GM19372 (cell line): ENCODE data around the gene ZBTB24.
"Not testable (repeated sequence)": the region's sequence is repeated elsewhere in the genome, so short reads cannot be mapped to it uniquely, and the experiment has no call there.

ENCODE experiments used
- ATAC-seq: cut with Tn5 transposase; IDR thresholded peaks from one replicate; pipeline ENCODE4 v1.9.1; 2021; ENCODE audit warnings: mild to moderate bottlenecking, low read depth, moderate library complexity; ENCODE audit not compliant: unreplicated experiment

Gene ZBTB24

DNA sequence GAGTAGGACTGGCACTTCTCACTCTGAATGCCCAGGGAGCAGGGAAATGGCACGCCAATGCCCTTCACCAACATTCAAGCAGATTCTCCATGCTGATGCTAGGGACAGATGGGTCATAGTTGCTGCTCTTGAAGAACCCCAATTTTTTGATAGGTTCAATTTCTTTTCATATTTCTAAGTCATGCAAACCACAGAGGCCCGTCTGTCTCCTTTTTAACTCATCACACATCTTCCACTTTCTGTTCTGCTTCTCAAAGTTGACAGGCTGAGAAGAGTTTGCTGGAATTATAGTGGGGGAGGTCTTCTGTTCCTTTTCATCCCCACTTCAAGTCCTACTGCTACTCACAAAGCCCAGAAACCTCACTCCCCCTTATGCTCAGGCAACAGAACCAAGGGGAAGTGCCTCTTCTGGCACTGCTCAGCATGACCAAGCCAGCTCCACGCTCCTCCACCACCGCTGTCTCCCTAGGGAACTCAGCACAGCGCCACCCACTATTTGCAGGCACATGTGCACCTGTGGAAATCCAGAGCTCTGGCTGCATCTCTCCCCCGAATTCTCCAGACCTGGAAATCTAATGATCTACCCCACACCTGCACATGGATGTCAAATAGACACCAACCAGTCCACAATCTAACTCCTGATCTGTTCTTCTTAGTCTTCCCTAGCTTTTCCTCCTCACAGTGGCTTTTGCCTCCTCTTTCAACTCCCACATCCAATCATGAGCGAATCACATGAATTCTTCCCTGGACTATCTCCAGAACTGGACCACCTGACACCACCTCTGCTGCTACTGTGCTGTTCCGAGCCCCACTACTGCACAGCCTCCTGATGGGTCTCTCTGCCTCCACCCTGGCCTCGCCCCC lies 10.7 kb downstream of the ZBTB24 start:
- peak; percentile 46 for ATAC-seq

DNA sequence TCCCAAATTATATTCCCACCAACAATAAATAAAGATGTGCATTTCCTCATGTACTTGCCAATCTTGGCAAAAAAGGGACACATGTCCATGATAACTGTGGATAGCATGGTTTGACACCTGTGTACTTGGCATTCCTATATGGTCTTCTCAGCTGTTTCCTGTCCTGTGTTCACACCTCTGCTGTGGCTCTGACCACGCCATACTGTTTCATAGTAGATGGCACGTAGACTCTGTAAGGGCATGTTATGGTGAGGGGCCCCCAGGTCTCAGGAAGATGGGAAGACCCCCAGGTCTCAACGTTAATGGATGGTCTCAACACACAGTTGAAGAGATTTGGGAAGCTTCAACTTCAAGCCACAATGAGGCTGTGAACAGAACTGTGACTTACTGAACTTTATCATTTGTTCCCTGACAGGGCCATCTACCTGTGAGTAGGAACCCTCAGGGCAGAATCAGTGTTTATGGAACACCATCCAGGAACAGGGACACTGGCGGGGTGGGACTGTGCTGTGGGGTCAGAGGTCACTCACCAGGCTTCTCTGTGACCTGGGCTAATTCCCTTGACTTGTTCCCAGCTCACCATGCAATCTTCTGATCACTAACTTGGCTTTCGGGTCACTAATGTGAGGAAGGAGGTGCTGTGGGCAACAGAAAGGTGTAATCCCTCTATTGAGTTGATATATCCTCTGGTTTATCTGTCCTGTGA lies 11.8 kb downstream of the ZBTB24 start:
- no peak for ATAC-seq

DNA sequence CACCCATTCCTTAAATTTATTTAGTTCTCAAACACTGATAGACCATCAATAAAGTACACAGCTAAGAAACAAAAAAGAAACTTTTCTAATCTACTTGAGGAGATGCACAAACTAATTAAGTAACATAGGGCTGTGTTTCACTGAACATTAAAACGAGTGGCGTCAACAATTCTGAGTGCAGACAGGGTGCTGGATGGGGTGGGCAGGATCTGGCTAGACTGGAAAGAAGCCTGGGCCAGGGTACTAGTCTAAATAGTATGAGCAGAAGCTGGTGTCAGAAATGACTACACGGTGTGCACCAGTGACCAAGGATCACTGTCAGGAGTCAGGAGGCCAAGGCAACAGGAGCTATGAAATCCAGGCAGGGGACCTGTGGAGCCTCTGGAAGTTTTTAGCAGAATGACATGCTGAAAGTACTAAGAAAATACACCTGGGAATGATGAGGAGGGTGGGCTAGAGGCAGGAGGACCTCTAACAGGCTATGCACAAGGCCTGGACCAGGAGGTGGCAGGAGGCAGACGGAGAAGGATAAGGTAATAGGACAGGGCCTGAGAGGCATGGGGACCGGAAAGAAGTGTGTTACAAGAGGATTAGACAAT lies 13.3 kb downstream of the ZBTB24 start:
- no peak for ATAC-seq

GRCh38 chr6:109467696-109468095 lies 15.3 kb downstream of the ZBTB24 start:
- ATAC-seq: no peak

GRCh38 chr6:109466212-109466923 lies 16.7 kb downstream of the ZBTB24 start:
- no peak for ATAC-seq

DNA sequence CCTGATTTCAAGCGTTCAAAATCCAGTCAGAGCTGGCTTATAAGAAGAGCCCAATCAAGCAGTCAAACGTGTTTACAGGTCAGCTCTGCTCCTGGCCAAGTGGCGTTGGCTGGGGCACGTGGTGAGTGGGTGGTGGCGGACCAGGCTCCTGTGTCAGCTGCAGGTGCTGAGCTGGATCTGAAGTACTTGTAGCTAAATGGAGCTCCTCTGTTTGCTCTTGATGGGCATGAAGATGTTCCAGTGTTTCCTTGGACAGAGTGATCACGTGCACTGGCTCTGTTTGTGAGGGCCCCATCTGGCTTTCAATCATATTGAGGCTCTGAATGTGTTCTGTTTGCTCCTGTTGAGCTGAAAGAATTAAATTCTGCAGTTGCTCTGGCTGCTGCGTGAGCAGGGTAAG lies 17.2 kb downstream of the ZBTB24 start:
- no peak for ATAC-seq

GRCh38 chr6:109461733-109462526 lies 21.1 kb downstream of the ZBTB24 start:
- ATAC-seq: no peak

DNA sequence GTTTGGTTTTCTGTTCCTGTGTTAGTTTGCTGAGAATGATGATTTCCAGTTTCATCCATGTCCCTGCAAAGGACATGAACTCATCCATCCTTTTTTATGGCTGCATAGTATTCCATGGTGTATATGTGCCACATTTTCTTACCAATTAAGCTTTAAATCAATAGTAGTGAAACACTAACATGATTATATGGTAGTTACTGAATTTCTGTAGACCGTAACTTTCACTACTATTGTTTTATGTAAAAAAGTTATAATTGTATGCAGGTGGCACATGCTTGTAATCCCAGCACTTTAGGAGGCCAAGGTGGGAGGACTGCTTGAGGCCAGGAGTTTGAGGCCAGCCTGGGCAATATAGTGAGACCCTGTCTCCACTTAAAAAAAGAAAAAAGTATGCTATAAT lies 21.8 kb downstream of the ZBTB24 start:
- not testable (repeated sequence) for ATAC-seq

- no peak for ATAC-seq
Measured at GRCh38 chr6:109460161-109460829, 22.7 kb downstream of the ZBTB24 start.

GRCh38 chr6:109458774-109459531 lies 24.1 kb downstream of the ZBTB24 start:
- ATAC-seq: peak; percentile 27

DNA sequence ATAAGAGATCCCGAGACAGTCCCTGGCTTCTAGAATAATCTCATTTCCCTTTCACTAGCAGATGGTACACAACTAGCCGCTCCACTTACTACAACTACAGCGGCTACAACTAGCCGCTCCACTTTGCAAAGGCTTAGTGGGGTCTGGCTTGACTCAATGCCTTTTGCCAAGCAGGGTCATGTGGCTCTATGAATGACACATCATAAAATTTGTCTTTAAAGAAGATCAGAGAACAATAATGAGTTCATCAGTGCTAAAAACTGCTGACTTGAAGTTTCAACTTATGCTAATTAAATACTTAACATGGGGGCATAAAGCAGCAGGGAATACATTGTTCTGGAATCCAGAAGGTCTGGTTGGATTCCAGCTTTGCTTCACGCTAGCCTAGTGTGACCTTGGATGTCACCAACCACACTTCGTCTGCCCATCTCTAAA lies 25.4 kb downstream of the ZBTB24 start:
- no peak for ATAC-seq

DNA sequence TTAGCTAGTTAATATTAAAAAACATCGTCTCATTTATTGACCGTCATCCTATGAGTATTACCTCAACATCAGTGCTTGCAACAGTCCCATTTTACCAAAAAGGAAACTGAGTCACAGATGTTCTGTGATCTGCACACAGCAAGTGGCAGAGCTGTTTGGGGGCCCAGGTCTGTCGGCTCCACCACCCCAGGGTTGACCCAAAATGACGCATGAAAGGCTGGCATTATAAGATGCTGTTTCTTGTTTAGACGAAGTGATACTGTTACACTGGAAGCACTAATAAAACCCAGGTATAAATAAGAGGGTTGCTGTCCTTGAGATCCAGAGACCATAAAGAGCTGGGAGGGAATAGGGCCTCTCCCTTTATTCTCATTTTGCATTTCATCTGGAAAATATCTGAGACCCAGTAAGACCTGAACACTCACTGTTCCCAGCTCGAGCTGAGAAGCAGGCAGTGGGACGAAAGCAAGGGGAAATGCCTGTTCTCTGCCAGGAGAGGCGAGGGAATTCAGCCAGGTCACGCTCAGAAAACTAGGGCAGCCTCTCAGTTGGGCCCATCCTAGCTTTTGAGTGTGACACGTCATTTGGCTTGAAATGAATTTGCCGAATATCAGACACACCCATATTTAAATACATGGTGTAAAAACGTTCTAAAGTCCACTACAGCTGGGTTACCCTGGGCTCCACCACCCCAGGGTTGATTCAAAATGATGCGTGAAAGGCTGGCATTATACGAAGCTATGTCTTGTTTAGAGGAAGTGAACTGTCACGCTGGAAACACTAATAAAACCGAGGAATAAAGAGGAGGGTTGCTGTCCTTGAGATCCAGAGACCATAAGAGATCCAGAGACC lies 26.1 kb downstream of the ZBTB24 start:
- no peak for ATAC-seq

DNA sequence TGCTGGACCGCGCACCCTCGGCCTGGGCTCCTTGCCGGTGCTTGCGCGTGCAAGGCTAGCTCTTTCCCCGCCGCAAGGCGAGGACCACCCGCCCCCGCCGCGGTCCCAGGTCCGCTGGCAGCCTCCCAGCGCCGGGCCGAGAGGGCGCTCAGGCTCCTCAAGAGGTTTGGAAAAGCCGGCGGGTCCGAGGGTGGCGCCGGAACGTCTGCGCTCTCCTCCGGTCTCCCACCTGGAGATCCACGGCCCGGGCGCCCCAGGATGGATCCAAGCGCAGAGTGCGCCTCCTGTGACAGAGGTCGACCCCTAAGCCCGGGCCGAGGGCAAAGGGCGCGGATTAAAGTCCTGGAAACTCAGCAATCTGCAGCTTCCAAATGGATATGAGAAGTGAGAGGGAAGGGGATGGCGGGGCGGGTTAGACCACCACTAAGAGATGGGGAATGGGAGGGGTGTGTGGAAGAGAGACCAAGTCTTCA lies 26.9 kb downstream of the ZBTB24 start:
- no peak for ATAC-seq

DNA sequence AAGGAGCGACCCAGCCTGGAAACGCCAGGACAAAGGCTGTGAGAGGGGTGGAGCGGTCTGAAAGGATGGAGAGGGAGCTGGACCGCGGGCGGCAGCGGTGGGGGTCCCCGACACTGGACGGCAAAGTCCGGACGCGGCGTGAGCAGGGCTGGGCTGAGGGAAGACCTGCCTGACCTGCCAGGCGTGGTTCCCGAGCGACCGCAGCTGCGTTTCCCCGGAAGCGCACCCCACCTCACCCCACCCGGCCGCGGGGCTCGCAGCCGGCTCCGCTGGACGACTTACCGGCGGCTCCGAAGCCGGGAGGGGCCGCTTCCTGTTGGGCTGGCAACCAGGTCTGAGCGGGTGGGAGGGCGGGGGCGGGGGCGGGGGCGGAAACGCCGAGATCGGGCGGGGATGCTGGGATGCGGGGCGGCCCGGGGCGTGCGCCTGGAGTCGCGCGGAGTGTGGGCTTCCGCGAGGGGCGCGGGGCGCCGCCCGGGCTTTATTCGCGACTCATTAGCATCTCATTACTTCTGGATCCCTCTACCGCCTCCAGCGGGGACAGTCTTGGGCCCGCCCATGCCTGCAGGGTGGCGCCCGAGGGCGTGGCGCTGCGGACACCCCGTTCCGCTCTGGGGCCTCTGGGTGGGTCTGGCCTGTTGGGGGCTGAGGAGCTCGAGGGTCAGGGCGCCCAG lies 27.4 kb downstream of the ZBTB24 start, which contains the start of gene MICAL1:
MICAL1 (minus strand) TSS at position 336 of the 674 bp plus-strand sequence. CDS start 1,576 bp downstream, outside the sequence.
- ATAC-seq: peak; percentile 50

- peak; percentile 31 for ATAC-seq
Measured at GRCh38 chr6:109454496-109455436, 28.3 kb downstream of the ZBTB24 start.
